ENCODE results near the gene RAET1E.
"Not testable (repeated sequence)": the region's sequence is repeated elsewhere in the genome, so short reads cannot be mapped to it uniquely, and the experiment has no call there.

The RAET1E gene

GRCh38 chr6:149913540-149914240 is 15.8 kb upstream of the RAET1E start:
- TF ChIP-seq CTCF (conservative IDR thresholded peaks at IDR 0.05; ENCODE audit: control insufficient read depth, insufficient read depth, low read depth, low read length) = no peak

DNA sequence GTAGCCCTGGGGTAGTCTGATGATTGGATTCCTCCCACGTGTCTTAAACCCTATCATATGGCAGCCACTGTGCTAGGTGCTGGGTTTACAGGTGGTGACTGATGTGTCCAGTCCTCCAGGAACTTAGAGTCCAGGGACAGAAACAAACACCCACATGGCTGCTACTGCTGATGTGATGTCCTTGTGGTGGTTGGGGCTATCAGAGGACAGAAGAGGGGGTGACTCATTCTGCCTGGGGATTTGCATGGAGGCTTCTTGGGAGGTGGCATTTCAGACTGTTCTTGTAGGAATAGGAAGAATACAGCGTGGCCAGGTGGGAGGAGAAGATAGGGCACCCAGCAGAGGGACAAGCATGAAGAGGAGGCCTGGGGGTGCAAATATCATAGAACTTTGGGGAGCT is 15.2 kb upstream of the RAET1E start:
- no peak overlapping the region for H3K4me3 ChIP-seq (ENCODE audit: control insufficient read depth, low read depth, low read length)
- DNase-seq (ENCODE audit: low read depth) = no peak
- TF ChIP-seq CTCF (conservative IDR thresholded peaks at IDR 0.05; ENCODE audit: control insufficient read depth, insufficient read depth, low read depth, low read length) = no peak

More at GRCh38 chr6:149913540-149914240, 15.8 kb upstream of the RAET1E start:
- no peak overlapping the region for H3K4me3 ChIP-seq (ENCODE audit: control insufficient read depth, low read depth, low read length)
- no peak for DNase-seq (ENCODE audit: low read depth)

GRCh38 chr6:149912680-149913079 is 14.8 kb upstream of the RAET1E start:
- H3K4me3 ChIP-seq (ENCODE audit: control insufficient read depth, low read depth, low read length); DNase-seq (ENCODE audit: low read depth): not testable (repeated sequence)

DNA sequence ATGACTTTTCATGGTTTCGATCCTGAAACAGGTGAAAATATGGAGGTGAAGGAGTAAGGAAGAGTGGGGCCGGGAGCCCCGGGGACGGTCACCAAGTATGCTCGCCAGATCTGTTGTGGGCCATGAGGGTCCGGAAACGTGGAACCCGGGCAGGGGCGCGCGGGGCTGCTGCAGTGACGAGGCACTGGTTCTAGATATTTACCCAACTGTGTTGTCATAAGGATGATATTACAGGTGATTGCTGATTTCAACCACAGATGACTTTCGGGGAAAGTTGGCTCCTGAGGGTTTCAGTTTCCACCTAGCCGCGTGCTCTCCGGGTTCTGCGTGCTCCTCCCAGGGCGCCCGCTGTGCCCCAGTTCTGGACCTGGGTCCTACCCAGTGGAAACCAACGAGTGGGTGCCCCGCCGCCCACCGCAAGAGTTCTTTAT is 12.8 kb upstream of the RAET1E start:
- no peak for DNase-seq (ENCODE audit: low read depth)

DNA sequence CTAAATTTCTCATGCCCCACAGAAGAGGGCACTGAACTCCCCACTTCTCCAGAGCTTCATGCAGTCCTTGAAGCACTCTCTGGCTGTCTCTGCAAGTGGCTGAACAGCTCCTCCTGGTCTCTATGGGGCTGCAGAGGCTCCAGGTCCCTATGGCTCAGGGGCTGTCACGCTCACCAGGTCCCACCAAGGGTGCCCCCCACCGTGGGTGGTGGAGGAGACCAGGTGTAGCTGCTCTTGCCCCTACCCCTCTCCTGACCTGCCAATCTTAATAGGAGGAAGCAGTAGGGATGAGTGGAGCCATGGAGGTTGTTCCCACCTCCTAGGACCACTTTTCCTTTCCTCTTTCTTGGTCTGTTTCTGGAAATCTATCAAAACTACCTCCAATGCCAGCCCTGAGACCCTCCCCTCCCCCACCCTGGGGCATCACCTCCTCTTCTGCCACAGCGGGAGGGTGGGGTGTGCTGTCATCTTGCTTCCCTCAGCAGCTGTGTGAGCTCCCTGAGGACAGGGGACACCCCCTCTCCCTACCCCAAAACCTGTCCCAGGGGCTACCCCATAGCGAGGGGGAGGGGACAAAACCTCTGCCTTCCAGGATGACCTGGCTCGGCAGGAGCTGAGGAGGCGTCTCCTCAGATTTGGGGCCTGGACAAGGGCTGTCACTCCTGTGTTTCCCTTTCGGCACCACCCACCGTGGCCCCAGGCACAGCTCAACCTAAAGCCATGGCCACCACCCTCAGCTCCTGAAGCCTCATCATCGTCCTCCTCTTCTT is 12.0 kb upstream of the RAET1E start:
- H3K4me3 ChIP-seq (ENCODE audit: control insufficient read depth, low read depth, low read length) = no peak overlapping the region
- DNase-seq (ENCODE audit: low read depth) = no peak

More for the DNA sequence above, 12.8 kb upstream of the RAET1E start:
- H3K4me3 ChIP-seq (ENCODE audit: control insufficient read depth, low read depth, low read length) = no peak overlapping the region
- no peak for TF ChIP-seq CTCF (conservative IDR thresholded peaks at IDR 0.05; ENCODE audit: control insufficient read depth, insufficient read depth, low read depth, low read length)

DNA sequence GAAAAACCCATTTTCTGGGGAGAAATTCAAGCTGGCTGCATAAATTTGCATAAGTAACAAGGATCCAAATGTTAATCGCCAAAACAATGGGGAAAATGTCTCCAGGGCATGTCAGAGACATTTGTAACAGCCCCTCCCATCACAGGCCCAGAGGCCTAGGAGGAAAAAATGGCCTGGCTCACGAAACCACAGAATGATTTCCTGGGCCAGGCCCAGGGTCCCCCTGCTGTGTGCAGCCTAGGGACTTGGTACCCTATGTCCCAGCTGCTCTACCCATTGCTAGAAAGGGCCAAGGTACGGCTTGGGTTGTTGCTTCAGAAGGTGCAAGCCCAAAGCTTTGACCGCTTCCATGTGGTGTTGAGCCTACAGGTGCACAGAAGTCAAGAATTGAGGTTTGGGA is 10.6 kb upstream of the RAET1E start:
- DNase-seq (ENCODE audit: low read depth); H3K4me3 ChIP-seq (ENCODE audit: control insufficient read depth, low read depth, low read length): not testable (repeated sequence)

More for the DNA sequence above, 12.0 kb upstream of the RAET1E start:
- TF ChIP-seq CTCF (conservative IDR thresholded peaks at IDR 0.05; ENCODE audit: control insufficient read depth, insufficient read depth, low read depth, low read length) = no peak

- no peak overlapping the region for H3K4me3 ChIP-seq (ENCODE audit: control insufficient read depth, low read depth, low read length)
- DNase-seq (ENCODE audit: low read depth) = no peak
- no peak for TF ChIP-seq CTCF (conservative IDR thresholded peaks at IDR 0.05; ENCODE audit: control insufficient read depth, insufficient read depth, low read depth, low read length)
Observed at GRCh38 chr6:149907317-149907716, 9.4 kb upstream of the RAET1E start.

Measured in fibroblast of mammary gland (primary cell).